Measurements from ENCODE around the gene SLC26A9.
"Not testable (repeated sequence)": the region's sequence is repeated elsewhere in the genome, so short reads cannot be mapped to it uniquely, and the experiment has no call there.

- not testable (repeated sequence) for TF ChIP-seq CTCF (conservative IDR thresholded peaks at IDR 0.05); EZH2 (IDR thresholded peaks at IDR 0.05; ENCODE audit: low read depth)
Observed at GRCh38 chr1:205890631-205891030, 52.6 kb downstream of the SLC26A9 start.
